GM21825 (cell line): Measurements from ENCODE around the gene LATS2.
"Not testable (repeated sequence)": the region's sequence is repeated elsewhere in the genome, so short reads cannot be mapped to it uniquely, and the experiment has no call there.

Source experiments
- ATAC-seq: cut with Tn5 transposase; IDR thresholded peaks from one replicate; pipeline ENCODE4 v1.9.1; 2021; ENCODE audit warnings: mild to moderate bottlenecking, moderate library complexity; ENCODE audit not compliant: unreplicated experiment

LATS2 gene

GRCh38 chr13:20972731-20973130 is 88.7 kb downstream of the LATS2 start:
- ATAC-seq, result no peak

DNA sequence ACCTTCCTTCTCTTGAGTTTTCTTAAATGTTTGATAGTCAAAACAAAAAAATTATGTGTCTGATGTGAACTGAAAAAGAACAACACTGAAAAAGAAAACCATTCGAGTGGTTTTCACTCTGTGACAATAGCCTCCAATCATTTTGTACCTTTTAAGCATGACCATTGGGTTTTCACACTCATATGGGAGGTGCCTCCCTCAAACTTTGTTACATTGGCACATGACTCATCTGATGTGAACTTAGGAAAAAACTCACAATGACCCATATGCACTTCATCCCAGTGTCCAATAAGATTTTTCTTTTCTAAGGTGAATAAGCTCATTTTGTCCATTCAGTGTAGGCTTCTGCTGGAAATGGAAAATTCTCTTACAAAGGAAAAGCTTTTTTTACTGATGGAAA is 92.2 kb downstream of the LATS2 start:
- no peak for ATAC-seq

GRCh38 chr13:20968745-20969144 is 92.6 kb downstream of the LATS2 start:
- no peak for ATAC-seq

DNA sequence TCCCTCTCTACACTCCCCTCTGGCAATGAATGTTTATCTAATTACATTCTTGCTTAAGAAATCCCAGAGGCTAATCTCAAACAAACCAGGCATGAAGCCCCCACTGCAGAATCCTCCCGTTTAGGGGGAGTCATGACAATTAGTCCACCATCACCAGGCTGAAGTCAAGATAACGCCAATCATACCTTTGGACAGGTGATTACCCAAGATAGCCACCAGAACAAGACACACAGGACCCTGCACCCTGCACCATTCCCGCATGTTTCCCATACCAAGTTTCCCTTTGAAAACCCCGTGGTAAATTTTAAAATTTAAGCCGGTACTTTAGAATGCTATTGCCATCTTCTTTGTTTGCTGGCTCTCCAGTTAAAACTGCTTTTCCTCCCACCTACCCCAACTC is 94.0 kb downstream of the LATS2 start:
- ATAC-seq, result no peak

DNA sequence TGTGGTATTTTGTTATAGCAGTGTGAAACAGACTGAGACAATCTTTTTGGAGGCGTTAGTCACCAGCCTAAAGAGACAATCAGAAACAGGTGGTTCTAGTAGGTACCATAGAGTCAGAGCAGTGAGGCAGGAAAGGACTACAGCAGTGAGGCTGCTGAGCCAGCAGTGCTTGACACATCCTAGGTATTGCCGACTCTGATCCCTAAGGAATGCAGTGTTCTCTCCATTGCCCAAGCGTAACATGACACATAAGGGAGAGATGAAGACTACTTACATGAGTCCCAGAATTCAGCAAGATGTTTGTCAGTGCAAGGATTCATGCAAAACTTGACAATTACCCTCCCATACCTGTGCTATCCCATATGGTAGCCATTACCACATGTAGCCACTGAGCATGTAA is 96.5 kb downstream of the LATS2 start:
- no peak for ATAC-seq

DNA sequence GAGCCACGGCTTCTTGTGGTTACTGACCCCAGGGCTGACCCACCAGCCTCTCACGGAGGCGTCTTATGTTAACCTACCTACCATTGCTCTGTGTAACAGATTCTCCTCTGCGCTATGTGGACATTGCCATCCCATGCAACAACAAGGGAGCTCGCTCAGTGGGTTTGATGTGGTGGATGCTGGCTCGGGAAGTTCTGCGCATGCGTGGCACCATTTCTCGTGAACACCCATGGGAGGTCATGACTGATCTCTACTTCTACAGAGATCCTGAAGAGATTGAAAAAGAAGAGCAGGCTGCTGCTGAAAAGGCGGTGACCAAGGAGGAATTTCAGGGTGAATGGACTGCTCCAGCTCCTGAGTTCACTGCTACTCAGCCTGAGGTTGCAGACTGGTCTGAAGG is 99.7 kb downstream of the LATS2 start:
- not testable (repeated sequence) for ATAC-seq

DNA sequence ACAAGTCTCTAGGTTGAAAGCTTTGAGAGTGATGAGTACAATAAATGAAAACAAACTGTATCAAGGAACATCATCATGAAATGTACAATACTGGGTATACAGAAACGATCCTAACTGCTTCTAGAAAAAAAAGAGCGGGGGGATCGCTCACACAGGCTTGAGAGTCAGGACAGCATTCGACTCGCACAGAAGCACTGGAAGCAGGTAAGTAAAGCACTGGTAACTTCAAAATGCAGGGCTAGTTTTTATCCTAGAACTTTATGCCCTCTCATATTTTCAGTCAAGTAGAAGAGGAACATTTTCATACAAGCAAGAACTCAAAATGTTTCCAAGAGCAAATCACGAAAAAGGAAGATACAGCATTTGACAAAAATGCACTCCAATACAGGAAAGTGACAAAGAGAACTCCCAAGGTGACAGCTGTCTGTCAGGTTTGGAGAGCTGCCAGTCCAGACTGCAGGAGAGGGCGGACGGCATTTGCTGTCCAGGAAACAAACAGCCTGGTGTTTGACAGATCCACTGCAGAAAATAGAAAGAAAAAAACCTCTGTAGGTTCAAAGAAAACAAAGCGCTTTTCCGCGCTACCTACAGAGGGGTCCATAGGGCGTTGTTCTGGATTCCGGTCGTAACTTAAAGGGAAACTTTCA is 100.6 kb downstream of the LATS2 start:
- ATAC-seq, result no peak

DNA sequence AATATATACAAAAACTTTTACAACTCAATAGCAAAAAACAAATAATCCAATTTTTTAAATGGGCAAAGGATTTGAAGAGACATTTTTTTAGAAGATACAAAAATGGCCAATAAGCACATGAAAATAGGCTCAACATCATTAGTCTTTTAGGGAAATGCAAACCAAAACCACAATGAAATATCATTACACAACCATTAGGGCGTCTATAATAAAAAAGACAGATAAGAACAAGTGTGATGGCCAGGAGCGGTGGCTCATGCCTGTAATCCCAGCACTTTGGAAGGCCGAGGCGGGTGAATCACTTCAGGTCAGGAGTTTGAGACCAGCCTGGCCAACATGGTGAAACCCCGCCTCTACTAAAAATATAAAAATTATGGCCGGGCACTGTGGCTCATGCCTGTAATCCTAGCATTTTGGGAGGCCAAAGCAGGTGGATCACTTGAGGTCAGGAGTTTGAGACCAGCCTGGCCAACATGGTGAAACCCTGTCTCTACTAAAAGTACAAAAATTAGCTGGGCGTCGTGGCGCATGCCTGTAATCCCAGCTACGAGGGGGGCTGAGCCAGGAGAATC is 104.3 kb downstream of the LATS2 start:
- ATAC-seq, result not testable (repeated sequence)

DNA sequence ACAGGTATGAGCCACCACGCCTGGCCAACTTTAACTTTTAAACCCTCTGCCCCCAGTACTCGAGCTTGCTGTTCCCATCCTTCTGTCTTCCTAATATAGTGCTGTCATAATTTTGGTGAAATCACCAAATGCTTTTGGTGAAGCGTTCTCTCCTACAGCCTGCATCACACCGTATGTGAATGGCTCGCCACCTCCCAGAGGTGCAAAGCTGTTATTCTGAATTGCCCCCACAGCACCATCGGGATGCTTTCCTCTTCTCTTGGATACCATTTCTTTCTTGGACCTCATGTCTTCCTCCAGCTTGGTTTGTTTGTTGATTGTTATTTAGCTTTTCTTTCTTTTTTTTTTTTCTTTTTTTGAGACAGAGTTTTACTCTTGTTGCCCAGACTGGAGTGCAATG is 105.9 kb downstream of the LATS2 start:
- no peak for ATAC-seq

DNA sequence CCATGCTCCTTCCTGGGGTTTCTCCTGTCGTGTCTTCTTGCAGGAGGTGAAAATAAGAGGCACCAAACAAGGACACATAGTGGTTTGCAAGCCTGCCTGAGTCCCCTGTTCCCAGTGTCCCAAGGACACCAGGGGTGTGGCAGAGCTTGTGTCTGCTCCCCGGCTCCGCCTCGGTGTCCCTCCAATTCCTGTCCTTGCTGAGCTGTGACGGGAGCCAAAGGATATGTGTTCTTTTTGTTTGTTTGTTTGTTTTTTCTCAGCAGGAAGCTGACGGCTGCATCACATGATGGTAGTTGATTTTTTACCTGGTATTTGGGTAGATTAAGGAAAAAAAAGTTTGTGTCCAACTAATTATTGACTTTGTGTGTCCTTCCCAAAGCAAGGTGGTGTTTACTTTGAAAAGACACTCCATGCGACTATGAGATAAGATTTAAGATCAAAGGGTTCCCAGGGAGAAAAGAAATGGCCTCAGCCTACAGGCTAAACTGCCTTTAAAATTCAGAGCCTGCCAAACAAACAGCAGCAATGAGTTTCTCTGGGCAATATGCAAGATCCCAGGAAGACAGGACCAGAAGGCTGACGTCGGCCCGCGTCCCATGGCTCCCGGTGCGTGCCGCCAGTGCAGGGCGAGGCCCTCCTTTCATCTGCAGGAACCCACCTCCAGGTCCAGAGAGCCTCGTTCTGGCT is 108.0 kb downstream of the LATS2 start:
- ATAC-seq, result no peak

DNA sequence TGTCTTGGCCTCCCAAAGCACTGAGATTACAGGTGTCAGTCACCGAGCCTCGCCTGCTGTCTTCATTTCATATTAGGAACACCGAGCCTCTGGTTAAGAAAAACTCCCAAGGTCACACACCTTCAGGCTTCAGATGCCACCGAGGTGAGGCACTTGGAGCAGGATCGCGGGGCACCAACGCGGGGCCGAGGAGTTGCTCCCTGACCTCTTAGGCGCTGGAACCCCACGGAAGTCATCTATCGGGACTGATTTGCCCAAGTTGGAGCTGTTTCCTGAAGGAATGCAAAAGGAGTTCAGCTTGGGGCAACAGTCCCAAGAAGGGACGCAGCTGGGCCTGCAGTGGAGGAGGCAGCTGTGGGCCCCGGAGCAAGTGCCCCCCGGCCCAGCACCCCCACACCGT is 108.5 kb downstream of the LATS2 start:
- no peak for ATAC-seq

DNA sequence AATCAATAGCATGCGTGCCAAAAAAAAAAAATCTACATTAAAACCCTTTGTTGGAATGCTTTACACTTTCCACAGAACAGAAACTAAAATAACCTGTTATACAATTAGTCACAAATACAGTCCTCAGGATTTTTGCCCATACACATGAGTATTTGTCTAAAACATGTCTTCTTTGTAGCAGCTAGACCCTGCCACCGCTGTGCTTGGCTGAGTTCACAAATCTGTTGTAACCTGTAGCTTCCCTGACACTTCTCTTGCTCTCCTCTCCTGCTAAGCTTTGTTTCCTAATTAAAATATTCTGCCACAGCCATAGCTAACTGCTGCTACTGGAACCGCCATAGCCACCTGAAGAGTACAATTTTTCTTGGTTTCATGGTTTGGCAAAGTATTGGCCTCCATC is 113.4 kb downstream of the LATS2 start:
- ATAC-seq, result not testable (repeated sequence)

- ATAC-seq, result no peak
Measured at GRCh38 chr13:20945952-20946383, 115.4 kb downstream of the LATS2 start.

DNA sequence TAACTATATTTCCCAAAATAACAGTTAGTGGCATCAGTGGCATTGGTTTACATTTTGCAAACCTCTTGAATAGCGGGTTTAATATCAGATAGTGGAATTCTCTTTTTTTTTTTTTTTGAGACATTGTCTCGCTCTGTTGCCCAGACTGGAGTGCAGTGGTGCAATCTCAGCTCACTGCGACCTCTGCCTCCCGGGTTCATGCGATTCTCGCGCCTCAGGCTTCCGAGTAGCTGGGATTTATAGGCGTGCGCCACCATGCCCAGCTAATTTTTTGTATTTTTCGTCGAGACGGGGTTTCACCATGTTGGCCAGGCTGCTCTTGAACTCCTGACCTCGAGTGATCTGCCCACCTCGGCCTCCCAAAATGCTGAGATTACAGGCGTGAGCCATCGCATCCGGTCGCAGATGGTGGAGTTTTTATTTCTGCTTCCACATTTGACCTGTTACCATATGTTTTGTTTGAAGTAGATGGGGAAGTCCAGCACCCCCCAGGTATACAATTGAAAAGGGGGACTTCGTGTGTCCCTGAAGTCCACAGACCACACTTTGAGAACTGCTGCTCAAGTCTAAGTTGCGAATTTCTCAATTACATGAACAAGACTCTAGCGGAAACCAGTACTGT is 118.3 kb downstream of the LATS2 start:
- no peak for ATAC-seq

DNA sequence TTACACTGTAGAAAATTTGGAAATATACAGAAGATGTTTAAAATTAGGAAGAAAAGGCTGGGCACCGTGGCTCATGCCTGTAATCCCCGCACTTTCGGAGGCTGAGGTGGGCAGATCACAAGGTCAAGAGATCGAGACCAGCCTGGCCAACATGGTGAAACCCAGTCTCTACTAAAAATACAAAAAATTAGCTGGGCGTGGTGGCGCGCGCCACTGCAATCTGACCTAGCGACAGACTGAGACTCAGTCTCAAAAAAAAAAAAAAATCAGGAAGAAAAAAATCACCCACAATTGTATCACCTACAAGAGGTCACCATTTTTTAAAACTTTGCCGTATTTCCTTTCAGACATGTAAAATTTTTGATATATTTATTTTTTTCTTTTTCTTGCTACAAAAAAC is 120.9 kb downstream of the LATS2 start:
- ATAC-seq, result not testable (repeated sequence)

DNA sequence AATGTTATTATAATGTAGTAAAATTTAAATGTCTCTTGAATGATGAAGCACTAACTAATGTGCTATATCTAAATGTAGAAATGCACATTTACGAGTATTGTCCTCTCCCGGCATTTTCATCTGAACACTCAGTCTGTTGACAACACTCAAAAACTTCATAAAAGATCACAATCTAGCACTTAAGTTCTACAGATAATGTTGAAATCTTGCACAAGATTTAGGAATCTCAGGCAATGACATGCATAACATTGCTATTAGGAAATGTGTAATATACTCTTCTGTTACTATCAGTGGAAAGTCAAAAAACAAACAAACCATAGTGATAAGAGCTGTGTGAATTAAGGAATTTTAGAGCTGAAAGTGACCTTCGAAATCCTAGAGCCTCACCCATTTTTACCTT is 121.3 kb downstream of the LATS2 start:
- no peak for ATAC-seq

DNA sequence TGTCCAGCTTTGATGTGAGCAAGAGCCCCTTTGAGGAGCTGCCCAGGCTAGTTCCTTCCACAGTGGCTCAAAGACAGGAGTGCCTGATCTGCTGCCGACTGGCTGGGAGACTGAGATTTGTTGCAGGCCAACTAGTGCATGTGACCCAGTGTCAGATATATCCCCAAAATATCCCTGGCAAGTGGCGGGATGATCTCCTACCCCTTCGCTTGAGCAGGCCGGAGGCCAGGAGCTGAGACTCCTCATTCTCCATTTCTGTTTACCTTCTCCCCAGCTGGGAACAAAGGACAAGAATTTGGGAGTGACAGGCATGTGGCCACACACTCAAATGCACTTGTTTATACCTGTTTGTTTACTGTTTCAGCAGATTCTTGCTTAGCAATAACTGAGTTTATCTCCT is 121.7 kb downstream of the LATS2 start:
- ATAC-seq, result no peak

- ATAC-seq, result no peak
Measured at GRCh38 chr13:20938302-20938701, 123.1 kb downstream of the LATS2 start.

DNA sequence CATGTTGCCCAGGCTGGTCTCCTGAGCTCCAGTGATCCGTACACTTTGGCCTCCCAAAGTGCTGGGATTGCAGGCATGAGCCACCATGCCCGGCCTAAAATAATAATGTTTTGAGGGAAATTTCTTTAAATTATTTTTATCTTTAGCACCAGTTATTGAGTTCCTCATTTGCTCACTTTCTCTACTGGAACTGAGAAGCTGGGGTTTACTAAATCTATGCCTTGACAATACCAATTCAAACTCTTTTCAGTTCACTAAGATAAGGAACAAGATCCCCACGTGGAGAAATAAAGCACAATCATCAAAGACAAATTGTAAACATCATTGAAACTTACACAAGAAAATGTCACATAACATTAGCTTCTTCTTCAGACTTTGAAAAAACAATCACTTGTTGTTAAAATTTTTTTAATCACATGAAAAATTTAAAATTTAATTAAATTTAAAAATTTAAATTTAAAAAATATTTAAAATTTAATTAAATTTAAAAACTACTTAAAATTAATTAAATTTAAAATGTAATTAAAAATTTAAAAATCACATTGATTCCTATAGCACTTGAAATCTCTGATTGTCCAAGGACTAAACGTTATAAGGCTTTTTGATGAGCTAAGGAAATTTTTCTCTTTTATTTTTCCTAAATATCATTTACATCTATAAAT is 133.7 kb downstream of the LATS2 start:
- ATAC-seq, result no peak

- not testable (repeated sequence) for ATAC-seq
Measured at GRCh38 chr13:20925395-20925790, 136.0 kb downstream of the LATS2 start.

- ATAC-seq, result no peak
Measured at GRCh38 chr13:20924758-20925394, 136.5 kb downstream of the LATS2 start.
